ENCODE results near the gene SCT. TPM values are rescaled to one million over a fixed set of nuclear protein-coding genes. Genes with fewer than 3 reads are reported as not detected.

Gene SCT
- total RNA-seq, 1 experiment from 2014 or later: not detected

DNA sequence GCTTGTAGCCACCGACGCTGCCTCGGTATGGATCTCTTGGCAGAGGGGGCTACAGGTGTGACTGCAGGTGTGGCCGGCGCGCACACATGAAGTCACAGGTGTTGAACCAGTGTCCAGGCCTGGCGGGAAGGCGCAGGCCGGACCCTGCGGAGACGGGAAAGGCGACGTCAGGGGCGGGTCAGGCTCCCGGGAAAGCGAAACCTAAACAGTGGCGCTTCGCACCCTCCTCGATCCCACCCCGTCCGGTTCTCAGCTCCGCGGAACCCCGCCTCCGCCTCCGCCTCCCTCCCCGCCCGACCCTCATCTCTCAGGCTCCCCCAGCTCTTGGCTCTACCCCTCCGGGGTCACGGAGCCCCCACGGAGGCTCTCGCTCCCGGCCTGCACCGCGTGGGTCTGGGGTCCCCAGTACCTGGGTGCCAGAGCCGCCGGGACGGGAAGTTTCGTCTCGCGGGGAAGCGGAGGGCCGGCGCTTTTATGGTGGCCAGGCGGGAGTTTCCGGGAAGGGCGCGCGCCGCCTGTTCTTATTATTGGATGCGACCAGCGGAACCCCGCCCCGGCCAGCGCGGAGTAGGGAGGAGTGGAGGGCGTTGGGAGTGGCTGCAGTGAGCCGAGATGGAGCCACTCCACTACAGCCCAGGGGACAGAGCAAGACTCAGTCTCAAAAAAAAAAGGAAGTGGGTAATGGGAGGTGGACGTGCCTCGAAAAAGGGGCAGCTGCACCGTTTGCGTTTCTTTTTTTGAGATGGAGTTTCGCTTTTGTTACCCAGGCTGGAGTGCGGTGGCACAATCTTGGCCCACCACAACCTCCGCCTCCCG, 11.3 kb downstream of the SCT start, which contains the start of gene IRF7:
Gene IRF7 (minus strand): TSS at position 447 of the 816 bp plus-strand sequence. CDS start 586 bp downstream, outside the sequence.
- in situ Hi-C loops (cut with HindIII; ENCODE audit: low pct_unique_long_range_greater_than_20kb, low sequenced_read_pairs): no loop called here
- peak; percentile 91 for DNase-seq (ENCODE audit: low read depth, low spot score)

DNA sequence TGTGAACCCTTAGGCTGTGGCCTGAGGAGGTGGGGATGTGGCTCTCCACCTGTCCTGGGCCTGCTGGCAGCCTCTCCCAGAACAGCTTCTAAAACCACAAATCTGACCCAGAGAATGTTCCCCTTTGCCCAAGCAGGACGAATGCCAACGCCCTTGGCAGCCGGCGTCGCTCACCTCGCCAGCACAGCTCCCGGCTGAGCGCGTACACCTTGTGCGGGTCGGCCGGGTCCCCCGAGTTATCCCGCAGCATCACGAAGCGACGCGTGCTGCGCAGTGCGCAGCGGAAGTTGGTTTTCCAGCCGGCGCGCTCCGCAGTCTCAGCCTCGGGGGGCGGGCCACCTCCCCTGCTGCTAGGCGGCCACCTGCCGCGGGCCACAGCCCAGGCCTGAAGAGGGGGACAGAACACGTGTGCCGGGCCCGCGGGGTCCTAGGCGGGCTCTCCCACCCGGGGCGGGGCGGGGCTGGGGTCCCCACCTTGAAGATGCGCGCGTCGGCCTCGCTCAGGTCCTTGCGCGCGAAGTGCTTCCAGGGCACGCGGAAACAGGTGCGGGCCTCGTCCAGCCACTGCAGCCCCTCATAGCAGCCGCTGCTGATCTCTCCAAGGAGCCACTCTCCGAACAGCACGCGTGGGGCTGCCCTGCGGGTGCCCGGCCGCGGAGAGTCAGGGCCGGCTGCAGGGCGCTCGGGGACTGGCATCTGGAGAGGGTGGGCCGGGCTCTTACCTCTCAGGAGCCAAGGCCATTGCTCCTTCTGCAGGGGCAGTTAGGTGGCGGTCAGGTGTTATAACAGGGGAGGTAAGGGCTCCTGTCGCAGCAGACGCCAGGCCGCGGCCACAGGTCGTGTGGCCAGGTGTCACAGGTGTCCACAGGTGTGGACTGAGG, 12.1 kb downstream of the SCT start:
- DNase-seq (ENCODE audit: low read depth, low spot score): no peak
- in situ Hi-C loops (cut with HindIII; ENCODE audit: low pct_unique_long_range_greater_than_20kb, low sequenced_read_pairs): no loop called here

DNA sequence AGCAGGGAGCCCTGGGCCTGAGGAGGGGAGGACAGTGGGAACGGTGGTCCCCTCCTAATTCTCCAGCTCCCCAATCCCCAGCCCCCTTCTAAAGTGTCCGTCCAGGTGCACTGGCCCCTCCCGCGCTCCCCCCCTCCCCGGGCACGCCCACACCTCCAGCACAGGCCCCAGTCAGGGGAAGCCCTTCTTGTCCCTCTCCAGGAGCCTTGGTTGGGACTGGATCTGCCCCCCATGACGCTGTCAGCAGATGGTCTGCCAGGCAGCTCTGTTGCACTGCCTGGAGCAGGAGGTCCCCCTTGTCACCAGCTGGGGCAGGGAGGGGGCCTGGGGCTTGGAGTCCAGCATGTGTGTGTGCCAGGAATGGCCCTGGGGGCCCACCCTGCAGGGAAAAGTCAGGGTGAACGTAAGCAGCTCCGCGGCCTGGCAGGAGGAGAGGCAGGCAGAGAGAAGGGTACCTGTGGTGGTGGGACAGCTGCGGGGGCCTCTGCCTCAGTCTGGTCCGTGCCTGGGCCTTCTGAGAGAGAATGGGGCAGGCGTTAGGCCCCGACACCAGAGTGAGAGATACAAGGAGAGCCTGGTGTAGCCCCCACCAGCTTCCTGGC, 12.9 kb downstream of the SCT start:
- no peak for DNase-seq (ENCODE audit: low read depth, low spot score)
- in situ Hi-C loops (cut with HindIII; ENCODE audit: low pct_unique_long_range_greater_than_20kb, low sequenced_read_pairs): no loop called here

DNA sequence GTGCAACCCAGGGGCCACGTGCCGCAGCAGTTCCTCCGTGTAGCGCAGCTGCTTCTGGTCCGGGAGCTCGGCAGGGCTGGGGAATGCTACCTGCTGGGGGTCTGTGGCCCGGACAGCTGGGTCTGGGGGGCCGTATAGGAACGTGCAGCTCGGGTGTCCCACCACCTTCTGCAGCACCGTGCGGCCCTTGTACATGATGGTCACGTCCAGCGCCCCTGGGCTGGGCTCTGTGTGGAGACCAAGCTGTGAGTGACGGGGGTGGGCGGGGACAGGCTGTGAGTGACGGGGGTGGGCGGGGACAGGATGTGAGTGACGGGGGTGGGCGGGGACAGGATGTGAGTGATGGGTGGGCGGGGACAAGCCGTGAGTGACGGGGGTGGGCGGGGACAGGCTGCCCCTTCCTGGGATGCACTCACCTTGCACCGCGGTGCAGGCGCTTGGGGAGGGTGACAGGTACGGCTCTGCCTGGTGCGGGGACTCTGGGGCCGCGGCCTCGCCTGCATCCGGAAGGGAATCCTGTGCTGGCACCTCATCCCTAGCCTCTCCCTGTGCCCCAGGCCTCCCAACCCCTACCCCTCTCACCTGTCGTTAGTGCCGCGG, 13.5 kb downstream of the SCT start:
- peak; percentile 67 for DNase-seq (ENCODE audit: low read depth, low spot score)
- in situ Hi-C loops (cut with HindIII; ENCODE audit: low pct_unique_long_range_greater_than_20kb, low sequenced_read_pairs): no loop called here

DNA sequence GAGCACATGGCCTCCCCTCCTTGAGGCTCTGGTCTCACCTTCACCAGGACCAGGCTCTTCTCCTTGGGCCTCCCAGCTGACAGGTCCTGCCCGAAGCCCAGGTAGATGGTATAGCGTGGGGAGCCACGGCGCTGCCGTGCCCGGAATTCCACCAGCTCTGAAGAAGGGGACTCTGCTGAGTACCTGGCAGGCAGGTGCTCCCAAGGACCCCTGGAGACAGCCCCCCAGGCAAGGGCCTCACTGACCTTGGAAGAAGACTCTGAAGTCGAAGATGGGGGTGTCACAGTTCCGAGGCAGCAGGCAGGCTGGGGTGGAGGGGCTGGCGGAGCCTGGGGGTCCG, 14.1 kb downstream of the SCT start:
- DNase-seq (ENCODE audit: low read depth, low spot score): no peak
- in situ Hi-C loops (cut with HindIII; ENCODE audit: low pct_unique_long_range_greater_than_20kb, low sequenced_read_pairs): no loop called here

DNA sequence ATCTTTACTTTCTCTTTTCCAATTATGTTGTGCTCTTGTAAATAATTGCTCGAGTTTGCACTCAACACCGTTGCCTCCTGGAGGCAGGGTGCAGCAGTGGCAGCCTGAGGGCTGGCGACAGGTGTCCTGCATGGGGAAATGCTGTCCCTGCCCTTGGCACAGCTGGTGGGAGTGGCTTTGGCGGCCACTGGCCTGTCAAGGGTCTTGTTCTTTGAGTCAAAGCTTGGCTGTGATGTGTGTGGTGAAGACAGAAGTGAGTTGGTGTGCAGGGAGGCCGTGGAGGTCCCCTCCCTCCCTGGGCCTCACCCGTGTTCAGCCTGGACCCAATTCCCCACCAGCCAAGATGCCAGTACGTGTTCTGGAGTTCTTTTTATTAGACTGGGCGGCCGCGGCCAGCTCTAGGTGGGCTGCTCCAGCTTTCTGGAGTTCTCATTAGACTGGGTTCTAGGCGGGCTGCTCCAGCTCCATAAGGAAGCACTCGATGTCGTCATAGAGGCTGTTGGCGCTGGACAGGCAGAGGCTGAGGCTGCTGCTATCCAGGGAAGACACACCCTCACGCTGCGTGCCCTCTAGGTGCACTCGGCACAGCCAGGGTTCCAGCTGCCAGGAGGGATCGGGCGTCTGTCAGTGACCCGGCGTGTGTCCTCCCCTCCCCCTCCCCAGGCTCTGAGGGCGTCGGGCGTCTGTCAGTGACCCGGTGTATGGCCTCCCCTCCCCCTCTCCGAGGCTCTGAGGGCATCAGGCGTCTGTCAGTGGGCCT, 14.6 kb downstream of the SCT start:
- in situ Hi-C loops (cut with HindIII; ENCODE audit: low pct_unique_long_range_greater_than_20kb, low sequenced_read_pairs): no loop called here
- no peak for DNase-seq (ENCODE audit: low read depth, low spot score)

DNA sequence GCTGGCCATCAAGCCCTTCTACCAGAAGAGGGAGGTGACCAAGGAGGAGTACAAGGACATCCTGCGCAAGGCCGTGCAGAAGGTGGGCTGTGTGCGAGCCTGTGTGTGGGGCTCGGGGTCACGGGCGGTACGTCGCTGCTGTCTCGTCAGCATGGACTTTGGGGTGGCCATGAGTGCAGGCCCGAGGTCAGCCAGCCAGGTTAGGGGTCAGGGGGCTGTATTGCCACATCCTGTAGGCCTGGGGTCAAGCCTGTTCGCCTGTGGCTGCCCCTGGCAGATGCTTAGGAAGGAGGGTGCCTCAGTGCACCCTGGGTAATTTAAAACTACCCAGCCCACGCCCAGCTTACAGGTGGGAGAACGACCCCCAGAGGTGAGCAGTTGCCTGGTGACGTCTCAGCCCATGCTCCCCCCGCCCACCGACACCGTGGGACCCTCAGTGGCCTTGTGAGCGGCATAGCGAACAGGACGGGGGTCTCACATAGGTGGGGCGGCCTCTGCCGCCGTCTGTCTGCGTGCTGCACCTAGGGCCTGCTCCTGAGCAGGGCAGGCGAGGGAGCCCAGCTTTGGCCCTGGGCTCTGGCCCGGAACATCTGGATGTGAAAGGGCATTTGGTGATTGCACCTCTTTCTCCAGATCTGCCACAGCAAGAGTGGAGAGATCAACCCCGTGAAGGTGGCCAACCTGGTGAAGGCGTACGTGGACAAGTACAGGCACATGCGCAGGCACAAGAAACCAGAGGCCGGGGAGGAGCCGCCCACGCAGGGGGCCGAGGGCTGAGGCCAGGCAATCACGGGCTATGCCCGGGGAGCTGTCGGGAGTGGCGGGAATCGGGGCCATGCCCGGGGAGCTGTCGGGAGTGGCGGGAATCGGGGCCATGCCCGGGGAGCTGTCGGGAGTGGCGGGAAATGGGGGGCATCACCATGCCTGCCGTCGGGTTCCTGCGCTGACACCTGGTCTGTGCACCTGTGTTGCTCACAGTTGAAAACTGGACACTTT, 15.7 kb downstream of the SCT start:
- DNase-seq (ENCODE audit: low read depth, low spot score): no peak
- in situ Hi-C loops (cut with HindIII; ENCODE audit: low pct_unique_long_range_greater_than_20kb, low sequenced_read_pairs): no loop called here

DNA sequence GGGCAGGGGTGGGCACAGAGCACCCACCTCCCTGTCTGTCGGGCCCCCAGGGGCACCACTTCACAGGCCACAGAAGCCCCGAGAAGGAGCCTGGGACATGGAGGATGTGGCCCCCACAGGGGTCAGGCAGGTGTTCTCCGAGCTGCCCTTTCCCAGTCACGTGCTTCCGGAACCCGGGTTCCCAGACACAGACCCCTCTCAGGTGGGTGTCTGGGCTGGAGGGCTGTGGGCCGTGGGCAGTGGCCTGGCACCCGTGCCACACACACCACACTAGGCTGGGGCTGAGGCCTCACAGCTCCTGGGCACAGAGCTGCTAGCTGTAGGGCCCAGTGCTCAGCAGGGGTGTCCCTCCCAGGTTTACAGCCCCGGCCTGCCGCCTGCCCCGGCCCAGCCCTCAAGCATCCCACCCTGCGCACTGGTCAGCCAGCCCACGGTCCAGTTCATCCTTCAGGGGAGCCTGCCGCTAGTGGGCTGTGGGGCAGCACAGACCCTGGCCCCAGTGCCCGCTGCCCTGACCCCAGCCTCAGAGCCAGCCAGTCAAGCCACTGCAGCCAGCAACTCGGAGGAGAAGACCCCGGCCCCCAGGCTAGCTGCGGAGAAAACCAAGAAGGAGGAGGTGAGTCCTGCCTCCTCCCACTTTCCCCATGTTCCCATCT, 16.7 kb downstream of the SCT start:
- in situ Hi-C loops (cut with HindIII; ENCODE audit: low pct_unique_long_range_greater_than_20kb, low sequenced_read_pairs): no loop called here

DNA sequence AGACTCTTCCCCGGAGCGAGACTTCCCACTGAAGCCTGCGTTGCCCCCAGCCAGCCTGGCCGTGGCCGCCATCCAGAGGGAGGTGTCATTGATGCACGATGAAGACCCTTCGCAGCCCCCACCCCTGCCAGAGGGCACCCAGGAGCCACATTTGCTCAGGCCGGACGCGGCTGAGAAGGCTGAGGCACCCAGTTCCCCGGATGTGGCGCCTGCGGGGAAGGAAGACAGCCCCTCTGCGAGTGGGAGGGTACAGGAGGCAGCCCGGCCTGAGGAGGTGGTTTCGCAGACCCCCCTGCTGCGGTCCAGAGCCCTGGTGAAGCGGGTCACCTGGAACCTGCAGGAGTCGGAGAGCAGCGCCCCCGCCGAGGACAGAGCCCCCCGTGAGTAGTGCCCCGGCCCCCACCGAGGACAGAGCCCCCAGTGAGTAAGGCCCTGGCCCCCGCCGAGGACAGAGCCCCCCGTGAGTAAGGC, 17.6 kb downstream of the SCT start:
- in situ Hi-C loops (cut with HindIII; ENCODE audit: low pct_unique_long_range_greater_than_20kb, low sequenced_read_pairs): no loop called here
- DNase-seq (ENCODE audit: low read depth, low spot score): no peak

More for the DNA sequence above, 16.7 kb downstream of the SCT start:
- no peak for DNase-seq (ENCODE audit: low read depth, low spot score)

DNA sequence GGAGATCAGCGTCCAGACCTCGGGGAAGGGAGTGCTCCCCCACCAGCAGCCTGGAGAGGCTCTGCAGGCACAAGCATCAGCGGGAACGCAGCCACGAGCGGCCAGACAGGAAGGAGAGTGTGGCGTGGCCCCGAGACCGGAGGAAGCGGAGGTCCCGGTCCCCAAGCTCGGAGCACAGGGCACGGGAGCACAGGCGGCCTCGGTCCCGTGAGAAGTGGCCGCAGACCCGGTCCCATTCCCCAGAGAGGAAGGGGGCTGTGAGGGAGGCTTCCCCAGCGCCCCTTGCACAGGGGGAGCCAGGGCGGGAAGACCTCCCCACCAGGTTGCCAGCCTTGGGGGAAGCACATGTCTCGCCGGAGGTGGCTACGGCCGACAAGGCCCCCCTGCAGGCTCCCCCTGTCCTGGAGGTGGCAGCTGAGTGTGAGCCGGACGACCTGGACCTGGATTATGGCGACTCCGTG, 18.2 kb downstream of the SCT start:
- in situ Hi-C loops (cut with HindIII; ENCODE audit: low pct_unique_long_range_greater_than_20kb, low sequenced_read_pairs): no loop called here
- no peak for DNase-seq (ENCODE audit: low read depth, low spot score)

DNA sequence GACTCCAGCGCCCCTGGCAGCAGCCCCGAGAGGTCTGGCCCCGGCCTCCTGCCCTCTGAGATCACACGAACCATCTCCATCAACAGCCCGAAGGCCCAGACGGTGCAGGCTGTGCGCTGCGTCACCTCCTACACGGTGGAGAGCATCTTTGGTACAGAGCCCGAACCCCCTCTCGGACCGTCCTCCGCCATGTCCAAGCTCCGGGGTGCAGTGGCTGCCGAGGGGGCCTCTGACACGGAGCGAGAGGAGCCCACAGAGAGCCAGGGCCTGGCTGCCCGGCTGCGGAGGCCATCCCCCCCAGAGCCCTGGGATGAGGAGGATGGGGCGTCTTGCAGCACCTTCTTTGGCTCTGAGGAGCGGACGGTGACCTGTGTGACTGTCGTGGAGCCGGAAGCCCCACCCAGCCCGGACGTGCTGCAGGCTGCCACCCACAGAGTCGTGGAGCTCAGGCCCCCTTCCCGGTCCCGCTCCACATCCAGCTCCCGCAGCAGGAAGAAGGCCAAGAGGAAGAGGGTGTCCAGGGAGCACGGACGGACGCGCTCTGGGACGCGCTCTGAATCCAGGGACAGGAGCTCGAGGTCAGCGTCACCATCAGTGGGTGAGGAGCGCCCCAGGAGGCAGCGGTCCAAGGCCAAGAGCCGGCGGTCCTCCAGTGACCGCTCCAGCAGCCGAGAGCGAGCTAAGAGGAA, 18.9 kb downstream of the SCT start:
- in situ Hi-C loops (cut with HindIII; ENCODE audit: low pct_unique_long_range_greater_than_20kb, low sequenced_read_pairs): no loop called here
- no peak for DNase-seq (ENCODE audit: low read depth, low spot score)

DNA sequence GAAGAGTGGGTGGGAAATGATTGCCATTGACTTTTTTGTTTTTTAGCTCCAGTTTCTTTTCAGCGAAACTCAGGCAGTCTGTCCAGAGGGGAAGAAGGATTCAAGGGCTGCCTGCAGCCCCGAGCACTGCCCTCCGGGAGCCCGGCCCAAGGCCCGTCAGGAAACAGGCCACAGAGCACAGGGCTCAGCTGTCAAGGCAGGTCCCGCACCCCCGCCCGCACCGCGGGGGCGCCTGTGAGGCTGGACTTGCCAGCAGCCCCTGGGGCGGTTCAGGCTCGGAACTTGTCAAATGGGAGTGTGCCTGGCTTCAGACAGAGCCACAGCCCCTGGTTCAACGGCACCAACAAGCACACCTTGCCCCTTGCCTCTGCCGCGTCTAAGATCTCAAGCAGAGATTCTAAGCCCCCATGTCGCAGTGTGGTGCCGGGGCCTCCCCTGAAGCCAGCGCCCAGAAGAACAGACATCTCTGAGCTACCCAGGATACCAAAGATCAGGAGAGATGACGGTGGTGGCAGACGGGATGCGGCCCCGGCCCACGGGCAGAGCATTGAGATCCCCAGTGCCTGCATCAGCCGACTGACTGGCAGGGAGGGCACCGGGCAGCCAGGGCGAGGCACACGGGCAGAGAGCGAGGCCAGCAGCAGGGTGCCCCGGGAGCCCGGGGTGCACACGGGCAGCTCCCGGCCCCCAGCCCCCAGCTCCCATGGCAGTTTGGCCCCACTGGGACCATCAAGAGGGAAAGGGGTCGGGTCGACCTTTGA, 19.8 kb downstream of the SCT start:
- DNase-seq (ENCODE audit: low read depth, low spot score): no peak
- in situ Hi-C loops (cut with HindIII; ENCODE audit: low pct_unique_long_range_greater_than_20kb, low sequenced_read_pairs): no loop called here

DNA sequence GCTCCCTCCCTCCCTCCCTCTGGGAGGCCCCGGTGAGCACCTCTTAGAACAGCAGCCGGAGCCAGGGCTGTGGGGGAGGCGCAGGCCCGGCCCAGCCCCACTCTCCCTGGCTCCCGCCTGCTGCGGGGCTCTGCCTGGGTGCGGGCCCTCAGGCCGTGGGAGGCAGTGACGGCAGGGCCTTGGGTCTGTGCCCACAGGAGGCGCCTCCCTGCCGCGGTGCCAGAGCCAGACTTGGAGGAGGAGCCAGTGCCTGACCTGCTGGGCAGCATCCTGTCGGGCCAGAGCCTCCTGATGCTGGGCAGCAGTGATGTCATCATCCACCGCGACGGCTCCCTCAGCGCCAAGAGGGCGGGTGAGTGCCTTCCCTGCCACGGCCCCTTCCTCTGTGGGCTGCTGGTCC, 20.7 kb downstream of the SCT start:
- no peak for DNase-seq (ENCODE audit: low read depth, low spot score)
- in situ Hi-C loops (cut with HindIII; ENCODE audit: low pct_unique_long_range_greater_than_20kb, low sequenced_read_pairs): no loop called here

DNA sequence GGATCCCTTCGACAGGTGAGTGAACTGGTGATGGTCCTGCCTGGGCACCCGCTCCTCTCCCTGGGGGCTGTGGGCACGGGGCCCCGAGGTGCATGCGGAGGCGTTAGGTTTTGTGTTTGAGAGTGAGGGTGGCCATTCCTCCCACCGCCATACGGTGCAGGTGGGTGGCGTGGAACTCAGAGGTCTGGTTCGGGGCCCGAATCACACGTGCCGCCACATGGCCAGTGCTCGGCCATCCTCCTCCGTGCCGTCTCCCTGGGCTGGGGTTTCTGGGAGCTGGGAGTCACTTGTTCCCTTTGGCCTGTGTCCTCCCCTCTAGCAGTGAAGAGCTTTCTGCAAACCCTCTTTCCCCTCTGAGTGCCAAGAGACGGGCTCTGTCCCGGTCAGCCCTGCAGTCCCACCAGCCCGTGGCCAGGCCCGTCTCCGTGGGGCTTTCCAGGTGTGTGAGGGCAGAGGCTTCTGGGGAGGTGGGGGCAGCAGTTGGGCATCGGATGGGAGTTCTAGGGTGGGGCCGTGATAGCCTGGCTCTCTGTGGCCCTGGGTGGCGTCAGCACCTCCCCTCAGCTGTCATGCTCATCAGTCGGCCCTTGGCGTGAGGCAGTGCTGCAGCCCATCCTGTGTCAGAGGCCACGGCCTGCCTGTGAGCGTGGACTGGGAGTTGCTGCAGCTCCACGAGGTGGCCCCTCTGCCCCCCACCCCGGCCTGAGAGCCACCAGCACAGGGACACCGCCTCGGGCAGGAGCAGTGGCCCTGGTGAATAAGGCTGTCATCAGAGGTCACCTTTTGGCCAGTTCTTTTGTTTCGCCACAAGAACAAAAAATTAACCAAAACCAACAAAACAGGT, 21.5 kb downstream of the SCT start:
- in situ Hi-C loops (cut with HindIII; ENCODE audit: low pct_unique_long_range_greater_than_20kb, low sequenced_read_pairs): no loop called here
- no peak for DNase-seq (ENCODE audit: low read depth, low spot score)
